Upper lobe of left lung (tissue), 6 donors: ENCODE results near the gene WSB1. TPM values are rescaled to one million over a fixed set of nuclear protein-coding genes. Genes with fewer than 3 reads are reported as not detected.

Experiments used
- ATAC-seq, 2 donors: fragments of 200-7000 bp; cut with Tn5 transposase; one replicate each; pipeline ENCODE4 v1.9.1; 2022; ENCODE audit warnings: mild to moderate bottlenecking in 2 of 2, moderate library complexity in 2 of 2; ENCODE audit not compliant: low FRiP score in 2 of 2
- DNase-seq, 2 donors: peaks; one replicate each; pipeline ENCODE4 v3.0.0-alpha.2; 2019 to 2020
- H3K27ac ChIP-seq, 4 donors: fragments of 200-600 bp; sonication (generic); one replicate each; pipeline ENCODE4 v1.5.1; 2016 to 2019
- H3K27me3 ChIP-seq, 4 donors: fragments of 200-600 bp; sonication (generic); one replicate each; pipeline ENCODE4 v1.5.1; 2017 to 2019
- H3K36me3 ChIP-seq, 4 donors: fragments of 200-600 bp; sonication (generic); one replicate each; pipeline ENCODE4 v1.5.1; 2016 to 2019
- H3K4me1 ChIP-seq, 4 donors: fragments of 200-600 bp; sonication (generic); one replicate each; pipeline ENCODE4 v1.5.1; 2018 to 2019
- H3K4me3 ChIP-seq, 4 donors: fragments of 200-600 bp; sonication (generic); one replicate each; pipeline ENCODE4 v1.5.1; 2017 to 2019; ENCODE audit warnings: mild to moderate bottlenecking in 2 of 4, moderate library complexity in 1 of 4
- H3K9me3 ChIP-seq, 4 donors: fragments of 200-600 bp; sonication (generic); one replicate each; pipeline ENCODE4 v1.5.1; 2018 to 2019
- CTCF ChIP-seq, 6 experiments: fragments of 450-650 bp in 4 of 6; fragments of 200-600 bp in 2 of 6; sonication (generic) in 2 of 6; IDR thresholded peaks; one replicate each; pipeline ENCODE4 v1.5.1; 2016 to 2019; ENCODE audit warnings: antibody characterized with exemption in 6 of 6
- EP300 ChIP-seq, 4 donors: sonication (generic); formaldehyde crosslinking; IDR thresholded peaks; one replicate each; pipeline ENCODE4 v1.5.1; 2017; ENCODE audit warnings: antibody characterized with exemption in 4 of 4, control low read depth in 2 of 4
- POLR2A ChIP-seq, 4 donors: fragments of 450-650 bp; IDR thresholded peaks; one replicate each; pipeline ENCODE4 v1.5.1; 2016 to 2017; ENCODE audit warnings: antibody characterized with exemption in 4 of 4, mild to moderate bottlenecking in 2 of 4
- POLR2AphosphoS5 ChIP-seq, 2 donors: sonication (generic); formaldehyde crosslinking; IDR thresholded peaks; one replicate each; pipeline ENCODE4 v1.5.1; 2017; ENCODE audit warnings: antibody characterized with exemption in 2 of 2
- WGBS, 2 donors: methylation state at CpG; one replicate each; pipeline ENCODE4 v1.1.5; 2017 to 2018; 5-methylcytosine and 5-hydroxymethylcytosine counted together
- total RNA-seq, 6 donors: library from RNA; depleted of rRNA in 4 of 6; stranded (reverse); fragments of >200 nt in 4 of 6; gene quantifications; one replicate each; pipeline versions ENCODE4 v1.1.0 to v1.2.1, GENCODE V29; 2016 to 2021
- donor health status: DM: no; HTN: no; CAD: no; lungs with moderate emphysema.
- donor health status: DM: no; HTN: yes; CAD: no; lungs with severe emphysema.

WSB1 gene
- total RNA-seq, 6 donors from 2014 or later: 261 to 514 (median 328) TPM

- H3K36me3 ChIP-seq: no peaks in the 10 kb centered on the region
- no peaks in the 10 kb centered on the region for H3K9me3 ChIP-seq
- H3K27ac ChIP-seq: peak overlapping the region; percentile 72 to 78 (median 76)
- ATAC-seq: peak in 1 of 2 donors; percentile 6
- TF ChIP-seq POLR2AphosphoS5 (IDR thresholded peaks at IDR 0.05) (peak in 1 of 2 donors; percentile 4), CTCF (IDR thresholded peaks at IDR 0.05) (no peak)
- no peaks in the 10 kb centered on the region for H3K27me3 ChIP-seq
- 36 to 47% methylated on average over 4 of the region's 4 CpGs for WGBS, 2 donors
- H3K4me1 ChIP-seq: peaks cover 22 to 26% (median 23%) of the 10 kb centered on the region in 4 donors
- H3K4me3 ChIP-seq: no peak overlapping the region
- peak in 1 of 2 donors; percentile 34 for DNase-seq
These were observed 36.9 kb upstream of the WSB1 start for GRCh38 chr17:27257031-27257357.

GRCh38 chr17:27259356-27259755, 34.6 kb upstream of the WSB1 start:
- TF ChIP-seq CTCF (IDR thresholded peaks at IDR 0.05) (no peak), POLR2A (IDR thresholded peaks at IDR 0.05) (no peak), EP300 (IDR thresholded peaks at IDR 0.05) (no peak), POLR2AphosphoS5 (IDR thresholded peaks at IDR 0.05) (no peak)
- Histone ChIP-seq H3K4me3 (no peak overlapping the region), H3K9me3 (no peaks in the 10 kb centered on the region), H3K36me3 (no peaks in the 10 kb centered on the region), H3K27ac (no peak overlapping the region), H3K27me3 (no peaks in the 10 kb centered on the region), H3K4me1 (peaks cover 22 to 32% (median 28%) of the 10 kb centered on the region in 4 donors)
- 84 to 88% methylated on average over 4 of the region's 4 CpGs for WGBS, 2 donors
- ATAC-seq: no peak
- DNase-seq: no peak

- 70 to 83% methylated on average over 5 of the region's 5 CpGs for WGBS, 2 donors
- peaks cover 5 to 20% (median 20%) of the 10 kb centered on the region in 4 donors for H3K4me1 ChIP-seq
- H3K27ac ChIP-seq: no peak overlapping the region
- H3K9me3 ChIP-seq: no peaks in the 10 kb centered on the region
- DNase-seq: no peak
- TF ChIP-seq CTCF (IDR thresholded peaks at IDR 0.05) (no peak), POLR2A (IDR thresholded peaks at IDR 0.05) (no peak), POLR2AphosphoS5 (IDR thresholded peaks at IDR 0.05) (no peak), EP300 (IDR thresholded peaks at IDR 0.05) (no peak)
- no peak overlapping the region for H3K4me3 ChIP-seq
- no peaks in the 10 kb centered on the region for H3K27me3 ChIP-seq
- ATAC-seq: no peak
- no peaks in the 10 kb centered on the region for H3K36me3 ChIP-seq
These were observed 30.5 kb upstream of the WSB1 start for GRCh38 chr17:27263386-27263785.

- Histone ChIP-seq H3K27ac (peak overlapping the region in 2 of 4 donors; percentile 27 to 53), H3K4me1 (peaks cover 5 to 28% (median 25%) of the 10 kb centered on the region in 4 donors), H3K9me3 (no peaks in the 10 kb centered on the region), H3K36me3 (no peaks in the 10 kb centered on the region), H3K4me3 (no peak overlapping the region), H3K27me3 (no peaks in the 10 kb centered on the region)
- no peak for DNase-seq
- no peak for TF ChIP-seq EP300 (IDR thresholded peaks at IDR 0.05)
- TF ChIP-seq POLR2A (IDR thresholded peaks at IDR 0.05): no peak
- TF ChIP-seq CTCF (IDR thresholded peaks at IDR 0.05): no peak
- TF ChIP-seq POLR2AphosphoS5 (IDR thresholded peaks at IDR 0.05): no peak
- WGBS, 2 donors: 85 to 87% methylated on average over 11 of the region's 11 CpGs
- ATAC-seq: peak in 1 of 2 donors; percentile 34
These were observed 29.7 kb upstream of the WSB1 start for GRCh38 chr17:27264068-27264812.

- Histone ChIP-seq H3K36me3 (no peaks in the 10 kb centered on the region), H3K9me3 (no peaks in the 10 kb centered on the region), H3K27me3 (no peaks in the 10 kb centered on the region), H3K4me3 (no peak overlapping the region), H3K27ac (peak overlapping the region in 2 of 4 donors; percentile 49 to 53), H3K4me1 (peaks cover 5 to 31% (median 30%) of the 10 kb centered on the region in 4 donors)
- TF ChIP-seq EP300 (IDR thresholded peaks at IDR 0.05) (peak in 1 of 4 donors; percentile 81), POLR2A (IDR thresholded peaks at IDR 0.05) (no peak), POLR2AphosphoS5 (IDR thresholded peaks at IDR 0.05) (peak in 1 of 2 donors; percentile 52), CTCF (IDR thresholded peaks at IDR 0.05) (no peak)
- WGBS, 2 donors: 5 to 18% methylated on average over 1 of the region's 1 CpG
- DNase-seq (no peak), ATAC-seq (no peak)
These were observed 28.6 kb upstream of the WSB1 start for GRCh38 chr17:27265333-27265732.
